CD4-positive, alpha-beta T cell treated with Interferon gamma for 1 hour (primary cell): ENCODE data around the gene HCLS1.
"Not testable (repeated sequence)": the region's sequence is repeated elsewhere in the genome, so short reads cannot be mapped to it uniquely, and the experiment has no call there.

Source experiments
- DNase-seq: peaks from one replicate; pipeline ENCODE4 v3.0.0-alpha.2; 2020

The HCLS1 gene

DNA sequence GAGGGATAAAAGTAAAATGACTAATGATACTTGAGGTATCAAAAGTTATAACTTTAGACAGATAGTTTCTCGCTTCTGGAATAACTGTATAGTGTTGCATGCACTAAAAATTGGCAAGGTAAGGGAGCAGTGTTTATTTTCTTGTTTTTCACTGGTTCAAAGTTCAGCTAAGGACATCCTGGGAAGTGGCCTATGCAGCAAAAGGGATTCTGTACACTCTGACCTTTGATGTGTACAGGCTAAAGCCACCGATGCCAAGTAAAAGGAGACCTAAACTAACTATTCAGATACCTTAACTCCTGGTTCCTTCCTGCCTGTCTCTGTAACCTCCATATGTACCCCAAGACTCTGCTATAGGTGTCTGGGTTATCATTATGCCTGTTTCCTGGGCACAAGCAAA lies 65.9 kb downstream of the HCLS1 start:
- no peak for DNase-seq

DNA sequence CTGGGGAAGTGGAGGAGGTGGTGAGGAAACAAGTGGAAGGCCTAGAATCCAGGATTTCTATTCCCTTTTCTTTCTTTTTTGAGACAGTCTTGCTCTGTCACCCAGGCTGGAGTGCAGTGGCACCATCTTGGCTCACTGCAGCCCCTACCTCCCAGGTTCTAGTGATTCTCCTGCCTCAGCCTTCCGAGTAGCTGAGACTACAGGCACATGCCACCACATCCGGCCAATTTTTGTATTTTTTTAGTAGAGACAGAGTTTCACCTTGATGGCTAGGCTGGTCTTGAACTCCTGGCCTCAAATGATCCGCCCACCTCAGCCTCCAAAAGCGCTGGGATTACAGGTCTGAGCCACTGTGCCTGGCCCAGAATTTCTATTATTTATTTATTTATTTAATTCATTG lies 66.9 kb downstream of the HCLS1 start:
- not testable (repeated sequence) for DNase-seq

DNA sequence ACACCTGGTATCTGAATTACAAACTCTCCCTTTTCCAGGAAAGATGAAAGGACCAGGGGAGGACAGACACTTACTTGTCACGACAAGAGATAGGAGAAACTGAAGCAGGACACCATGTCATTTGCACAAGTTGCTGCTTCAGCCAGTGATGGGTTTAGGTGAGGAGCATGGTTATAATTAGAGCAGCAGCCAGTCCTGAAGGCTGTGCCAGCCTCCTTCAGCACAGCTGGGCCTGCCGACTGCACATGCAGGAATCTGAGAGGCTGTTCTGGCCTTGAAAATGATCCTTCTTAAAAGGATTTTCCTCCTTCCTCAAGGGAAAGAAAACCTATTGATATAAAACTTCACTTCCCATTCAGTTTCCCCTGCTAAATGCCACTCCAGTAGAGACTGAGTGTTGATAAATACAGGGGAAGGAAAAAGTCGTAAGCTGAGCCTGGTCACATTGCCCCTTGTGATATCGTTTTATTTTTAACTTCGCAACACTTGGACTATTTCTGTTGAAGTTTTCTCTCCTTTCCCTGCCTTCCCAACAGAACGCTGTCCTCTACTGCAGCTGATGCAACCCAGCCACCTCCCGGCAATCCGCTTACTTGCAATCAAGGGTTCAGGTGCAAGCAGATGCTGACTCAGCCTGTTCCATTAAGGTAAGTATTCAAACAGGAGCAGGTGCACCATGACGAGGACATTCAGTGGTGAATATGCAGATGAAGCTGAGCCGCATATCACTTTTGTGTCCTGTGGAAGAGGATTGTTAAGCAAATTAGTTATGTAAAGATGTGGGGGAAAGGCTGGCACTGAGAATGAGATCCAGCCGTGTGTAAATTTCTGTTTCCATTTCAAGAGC lies 67.6 kb downstream of the HCLS1 start, which contains the start of gene FBXO40:
TSS of gene FBXO40 (plus strand) at position 524 of the 847 bp plus-strand sequence. CDS start 27,197 bp downstream, outside the sequence.
- no peak for DNase-seq

DNA sequence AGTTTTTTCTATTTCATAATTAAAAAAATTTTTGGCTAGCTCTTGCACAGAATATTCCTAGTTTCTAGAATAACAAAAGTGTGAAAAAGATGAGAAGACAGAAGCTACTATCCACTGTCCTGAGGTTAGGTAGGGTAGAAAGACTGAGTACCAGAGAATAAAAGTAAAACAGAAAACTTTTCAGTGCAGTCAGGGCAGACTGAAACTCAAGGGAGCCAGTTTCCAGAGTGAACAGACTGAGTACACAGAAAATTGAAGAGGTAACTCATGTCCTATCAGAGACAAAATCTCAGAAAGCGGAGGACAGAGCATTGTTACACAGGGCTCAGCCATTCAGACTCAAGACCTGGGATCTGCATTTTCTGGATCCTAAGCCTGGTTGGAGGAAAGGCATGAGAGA lies 76.3 kb downstream of the HCLS1 start:
- DNase-seq: no peak

DNA sequence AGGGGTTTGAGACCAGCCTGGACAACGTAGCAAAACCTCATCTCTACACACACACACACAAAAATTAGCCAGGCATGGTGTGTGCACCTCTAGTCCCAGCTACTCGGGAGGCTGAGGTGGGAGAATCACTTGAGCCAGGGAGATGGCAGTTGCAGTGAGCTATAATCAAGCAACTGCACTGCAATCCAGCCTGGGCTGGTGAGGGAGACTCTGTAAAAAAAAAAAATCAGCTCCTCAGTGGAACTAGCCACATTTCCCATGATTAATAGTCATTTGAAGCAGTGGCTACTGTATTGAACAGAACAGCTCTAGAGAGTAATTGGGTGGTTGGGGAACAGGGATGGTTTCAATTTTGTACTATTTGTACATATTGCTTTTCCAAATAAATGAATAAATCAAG lies 79.0 kb downstream of the HCLS1 start:
- no peak for DNase-seq
